GM10266 (cell line): ENCODE data around the gene UBFD1.

Source experiments
- DNase-seq: peaks from one replicate; pipeline ENCODE4 v3.0.0; 2012; ENCODE audit errors: extremely low spot score
- TF ChIP-seq, protein P1 (sequence below): IDR thresholded peaks from 2 replicates; pipeline ENCODE4 v1.5.1; 2012; ENCODE audit warnings: mild to moderate bottlenecking, low read depth; ENCODE audit not compliant: control insufficient read depth, insufficient read depth; ENCODE audit errors: missing control alignments

Gene UBFD1

DNA sequence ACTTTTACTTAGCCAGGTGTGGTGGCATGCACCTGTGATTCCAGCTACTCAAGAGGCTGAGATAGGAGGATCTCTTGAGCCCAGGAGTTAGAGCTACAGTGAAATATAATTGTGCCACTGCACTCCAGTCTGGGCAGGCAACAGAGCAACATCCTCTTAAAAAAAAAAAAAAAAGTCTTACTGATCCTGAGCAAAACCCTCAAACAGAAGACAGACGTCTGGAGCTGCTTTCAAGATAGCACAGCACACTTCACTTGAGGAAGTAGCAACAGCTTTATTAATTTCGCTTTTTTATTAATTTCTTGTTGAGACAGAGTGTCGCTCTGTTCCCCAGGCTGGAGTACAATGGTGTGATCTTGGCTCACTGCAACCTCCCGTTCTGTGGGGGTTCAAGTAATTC is 37.0 kb upstream of the UBFD1 start:
- no peak for DNase-seq
- TF ChIP-seq, protein P1, sequence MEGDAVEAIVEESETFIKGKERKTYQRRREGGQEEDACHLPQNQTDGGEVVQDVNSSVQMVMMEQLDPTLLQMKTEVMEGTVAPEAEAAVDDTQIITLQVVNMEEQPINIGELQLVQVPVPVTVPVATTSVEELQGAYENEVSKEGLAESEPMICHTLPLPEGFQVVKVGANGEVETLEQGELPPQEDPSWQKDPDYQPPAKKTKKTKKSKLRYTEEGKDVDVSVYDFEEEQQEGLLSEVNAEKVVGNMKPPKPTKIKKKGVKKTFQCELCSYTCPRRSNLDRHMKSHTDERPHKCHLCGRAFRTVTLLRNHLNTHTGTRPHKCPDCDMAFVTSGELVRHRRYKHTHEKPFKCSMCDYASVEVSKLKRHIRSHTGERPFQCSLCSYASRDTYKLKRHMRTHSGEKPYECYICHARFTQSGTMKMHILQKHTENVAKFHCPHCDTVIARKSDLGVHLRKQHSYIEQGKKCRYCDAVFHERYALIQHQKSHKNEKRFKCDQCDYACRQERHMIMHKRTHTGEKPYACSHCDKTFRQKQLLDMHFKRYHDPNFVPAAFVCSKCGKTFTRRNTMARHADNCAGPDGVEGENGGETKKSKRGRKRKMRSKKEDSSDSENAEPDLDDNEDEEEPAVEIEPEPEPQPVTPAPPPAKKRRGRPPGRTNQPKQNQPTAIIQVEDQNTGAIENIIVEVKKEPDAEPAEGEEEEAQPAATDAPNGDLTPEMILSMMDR, result no peak

DNA sequence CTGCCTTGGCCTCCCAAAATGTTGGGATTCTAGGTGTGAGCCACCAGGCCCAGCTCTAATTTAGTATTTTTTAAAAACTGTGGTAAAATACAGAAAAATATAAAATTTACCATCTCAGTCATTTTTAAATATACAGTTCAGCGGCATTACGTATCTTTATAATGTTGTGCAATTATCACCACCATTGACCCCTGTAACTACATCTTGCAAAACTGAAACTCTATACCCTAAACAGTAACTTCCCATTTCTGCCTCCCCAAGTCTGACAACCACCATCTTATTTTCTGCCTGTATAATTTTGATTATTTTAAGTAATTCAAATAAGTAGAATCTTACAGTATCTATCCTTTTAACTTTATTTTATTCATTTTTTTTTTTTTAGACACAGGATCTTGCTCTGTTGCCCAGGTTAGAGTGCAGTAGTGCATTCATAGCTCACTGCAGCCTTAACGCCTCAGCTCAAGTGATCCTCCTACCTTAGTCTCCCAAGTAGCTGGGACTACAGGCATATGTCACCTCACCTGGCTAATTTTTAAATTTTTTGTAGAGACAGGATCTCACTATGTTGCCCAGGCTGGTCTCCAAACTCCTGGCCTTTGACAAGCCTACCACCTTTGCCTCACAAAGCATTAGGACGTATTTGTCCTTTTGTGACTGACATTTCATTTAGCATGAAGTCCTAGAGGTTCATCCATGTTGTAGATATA is 36.3 kb upstream of the UBFD1 start:
- TF ChIP-seq, protein P1, result no peak
- no peak for DNase-seq

DNA sequence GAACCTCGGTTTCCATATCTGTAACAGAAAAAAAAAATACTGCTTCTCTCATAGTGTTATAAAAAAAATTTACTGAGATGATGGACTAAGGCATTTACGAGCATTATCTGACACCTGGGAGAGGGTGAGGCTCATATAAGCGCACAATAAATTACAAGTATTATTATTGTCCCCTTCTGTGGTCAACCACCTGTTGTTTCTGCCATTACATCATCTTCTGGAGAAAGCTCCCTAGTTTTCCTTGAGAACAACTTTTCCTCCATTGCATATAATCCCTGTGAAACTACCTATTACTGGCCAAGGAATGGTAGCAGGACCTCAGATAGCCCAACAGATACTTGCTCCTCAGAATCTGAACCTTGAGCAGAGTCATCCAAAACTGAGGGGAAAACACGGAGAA is 35.6 kb upstream of the UBFD1 start:
- TF ChIP-seq, protein P1, result no peak
- DNase-seq, result no peak

DNA sequence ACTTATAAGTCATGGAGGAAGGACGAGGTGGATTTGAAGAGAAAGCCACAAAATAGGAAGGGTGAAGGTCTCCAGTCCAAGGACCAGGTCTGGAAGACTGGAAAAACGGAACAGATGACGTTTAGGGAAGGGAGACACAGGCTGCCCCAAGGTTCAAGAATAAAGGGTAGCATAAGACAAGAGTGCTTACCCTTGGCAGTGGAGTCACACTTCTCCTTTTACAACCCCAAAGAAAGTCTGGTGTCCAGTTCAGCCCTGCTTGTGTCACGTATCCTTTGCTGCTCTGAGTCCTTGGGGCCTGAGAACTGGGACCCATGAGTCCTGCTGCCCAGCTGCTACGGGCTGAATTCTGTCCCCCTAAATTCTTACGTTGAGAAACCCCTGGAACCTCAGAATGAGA is 34.2 kb upstream of the UBFD1 start:
- TF ChIP-seq, protein P1, result no peak
- no peak for DNase-seq

DNA sequence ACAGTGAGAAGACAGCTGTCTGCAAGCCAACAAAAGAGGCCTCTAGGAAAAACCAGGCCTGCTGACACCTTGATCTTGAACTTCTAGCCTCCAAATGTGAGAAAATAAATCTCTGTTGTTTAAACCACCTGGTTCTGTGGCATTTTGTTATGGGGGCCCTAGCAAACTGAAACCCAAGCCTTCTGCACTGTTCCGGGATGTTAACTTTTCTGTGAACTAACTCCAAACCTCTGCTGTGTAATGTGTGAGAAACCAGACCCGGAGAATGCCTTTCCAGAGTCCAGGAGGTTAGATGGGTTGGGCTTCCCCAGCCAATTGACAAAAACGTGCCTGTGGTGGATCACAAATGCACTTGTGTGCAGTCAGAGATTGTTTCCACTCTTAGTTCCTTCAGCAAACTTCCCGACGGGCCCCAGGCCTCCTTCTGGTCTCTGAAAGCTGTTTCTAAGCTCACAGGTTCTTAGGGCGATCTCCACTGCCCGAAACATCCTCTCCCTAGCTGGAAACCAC is 33.6 kb upstream of the UBFD1 start:
- DNase-seq, result no peak
- TF ChIP-seq, protein P1, result no peak

DNA sequence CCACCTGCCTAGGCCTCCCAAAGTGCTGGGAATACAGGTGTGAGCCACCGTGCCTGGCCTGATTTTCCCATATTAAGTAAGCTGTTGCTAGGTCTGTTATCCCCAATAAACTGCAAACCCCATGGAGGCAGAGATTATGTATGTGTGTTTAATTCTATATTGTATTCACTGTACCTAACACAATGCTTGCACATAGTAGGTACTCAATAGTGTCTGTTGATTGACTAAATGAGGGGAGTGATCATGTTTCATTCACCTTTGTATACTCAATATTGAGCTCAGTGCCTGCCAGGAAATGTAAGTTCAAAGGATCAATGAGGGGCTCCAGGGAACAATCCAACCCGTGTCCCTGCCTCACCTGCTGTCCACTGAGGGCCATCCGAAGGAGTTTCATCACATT is 32.6 kb upstream of the UBFD1 start:
- TF ChIP-seq, protein P1, result no peak
- DNase-seq, result no peak

DNA sequence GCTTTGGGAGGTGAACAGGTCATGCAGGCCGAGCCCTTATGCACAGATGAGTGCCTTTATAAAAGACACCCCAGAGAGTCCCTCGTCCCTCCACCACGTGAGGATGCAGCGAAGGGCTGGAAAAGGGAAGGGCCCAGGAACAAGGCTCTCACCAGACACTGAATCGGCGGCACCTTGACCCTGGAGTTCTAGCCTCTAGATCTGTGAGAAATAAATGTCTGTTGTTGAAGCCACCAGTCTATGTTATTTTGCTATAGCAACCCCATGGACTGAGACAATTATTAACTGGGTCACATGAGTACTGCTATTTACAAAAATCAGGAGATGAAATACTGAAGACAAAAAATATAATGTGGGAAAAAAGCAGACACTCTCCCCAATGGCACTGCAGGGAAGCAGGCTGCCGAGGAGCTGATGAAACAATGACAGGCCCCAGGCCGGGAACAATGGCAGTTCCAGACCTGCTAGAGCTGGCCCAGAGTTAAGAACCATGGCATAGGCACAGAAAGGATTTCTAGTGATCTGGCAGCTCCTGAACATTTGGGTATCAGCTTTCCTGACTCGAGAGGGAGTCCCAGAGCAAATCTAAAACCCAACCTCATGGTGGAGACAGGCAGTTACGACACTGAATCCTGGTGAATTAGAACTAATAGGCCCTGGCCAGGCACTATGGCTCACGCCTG is 29.4 kb upstream of the UBFD1 start:
- TF ChIP-seq, protein P1, result no peak
- no peak for DNase-seq
